ENCODE data around the gene B4GALT2. TPM values are rescaled to one million over a fixed set of nuclear protein-coding genes. Genes with fewer than 3 reads are reported as not detected.

B4GALT2 gene
- total RNA-seq, 4 donors from 2014 or later = 2.3 to 45.8 (median 18.5) TPM

DNA sequence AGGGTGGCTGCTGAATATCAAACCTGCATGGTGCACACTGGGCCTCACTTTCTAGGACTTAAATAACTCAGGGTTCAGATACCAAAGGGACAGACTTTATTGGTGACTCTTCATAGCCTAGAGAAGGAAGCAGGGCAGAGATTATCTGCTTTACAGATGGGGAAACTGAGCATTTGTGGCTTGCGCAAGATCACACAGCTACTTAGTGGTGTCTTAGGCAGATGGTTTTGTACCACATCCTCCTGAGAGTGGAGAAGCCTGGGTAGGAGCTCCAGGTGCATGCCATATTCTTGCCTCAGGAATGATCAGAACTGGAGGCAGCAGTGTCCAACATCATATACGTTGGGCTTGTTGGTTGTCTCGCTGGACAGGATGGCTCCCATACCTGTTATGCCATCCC lies 16.0 kb upstream of the B4GALT2 start:
- Histone ChIP-seq H3K36me3 (no peaks in the 10 kb centered on the region), H3K9me3 (no peaks in the 10 kb centered on the region), H3K4me1 (no peaks in the 10 kb centered on the region), H3K27me3 (no peaks in the 10 kb centered on the region), H3K4me3 (no peak overlapping the region), H3K27ac (no peak overlapping the region)
- intact Hi-C loops (cut with DNase I; ENCODE audit: low total_unique reads) = no loop called here
- TF ChIP-seq POLR2A (IDR thresholded peaks at IDR 0.05) = no peak
- TF ChIP-seq, protein P1, sequence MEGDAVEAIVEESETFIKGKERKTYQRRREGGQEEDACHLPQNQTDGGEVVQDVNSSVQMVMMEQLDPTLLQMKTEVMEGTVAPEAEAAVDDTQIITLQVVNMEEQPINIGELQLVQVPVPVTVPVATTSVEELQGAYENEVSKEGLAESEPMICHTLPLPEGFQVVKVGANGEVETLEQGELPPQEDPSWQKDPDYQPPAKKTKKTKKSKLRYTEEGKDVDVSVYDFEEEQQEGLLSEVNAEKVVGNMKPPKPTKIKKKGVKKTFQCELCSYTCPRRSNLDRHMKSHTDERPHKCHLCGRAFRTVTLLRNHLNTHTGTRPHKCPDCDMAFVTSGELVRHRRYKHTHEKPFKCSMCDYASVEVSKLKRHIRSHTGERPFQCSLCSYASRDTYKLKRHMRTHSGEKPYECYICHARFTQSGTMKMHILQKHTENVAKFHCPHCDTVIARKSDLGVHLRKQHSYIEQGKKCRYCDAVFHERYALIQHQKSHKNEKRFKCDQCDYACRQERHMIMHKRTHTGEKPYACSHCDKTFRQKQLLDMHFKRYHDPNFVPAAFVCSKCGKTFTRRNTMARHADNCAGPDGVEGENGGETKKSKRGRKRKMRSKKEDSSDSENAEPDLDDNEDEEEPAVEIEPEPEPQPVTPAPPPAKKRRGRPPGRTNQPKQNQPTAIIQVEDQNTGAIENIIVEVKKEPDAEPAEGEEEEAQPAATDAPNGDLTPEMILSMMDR (IDR thresholded peaks at IDR 0.05) = no peak
- no peak for DNase-seq

DNA sequence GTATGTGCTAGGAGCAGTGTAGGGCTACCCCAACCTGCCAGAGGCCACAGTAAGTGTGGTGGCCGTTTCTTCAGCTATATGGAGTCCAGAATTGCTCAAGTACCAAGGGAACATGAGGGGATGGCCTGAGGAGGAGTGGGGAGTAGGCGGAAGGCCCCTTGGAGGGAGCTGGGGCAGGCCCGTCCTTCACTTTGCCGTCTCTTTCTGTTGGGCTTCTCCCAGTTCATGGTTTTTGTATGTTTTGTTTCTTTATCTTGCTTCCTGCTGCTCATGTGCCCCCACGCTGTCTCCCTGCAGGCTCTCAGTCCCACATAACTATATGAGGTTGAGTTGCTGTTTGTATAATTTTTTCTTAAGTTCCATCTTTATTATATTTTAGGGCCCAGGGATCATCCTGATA lies 15.1 kb upstream of the B4GALT2 start:
- Histone ChIP-seq H3K27ac (no peak overlapping the region), H3K4me3 (no peak overlapping the region), H3K36me3 (no peaks in the 10 kb centered on the region), H3K9me3 (no peaks in the 10 kb centered on the region), H3K4me1 (no peaks in the 10 kb centered on the region), H3K27me3 (no peaks in the 10 kb centered on the region)
- TF ChIP-seq, protein P1 (IDR thresholded peaks at IDR 0.05) = no peak
- TF ChIP-seq POLR2A (IDR thresholded peaks at IDR 0.05) = no peak
- DNase-seq = no peak
- intact Hi-C loops (cut with DNase I; ENCODE audit: low total_unique reads) = no loop called here

DNA sequence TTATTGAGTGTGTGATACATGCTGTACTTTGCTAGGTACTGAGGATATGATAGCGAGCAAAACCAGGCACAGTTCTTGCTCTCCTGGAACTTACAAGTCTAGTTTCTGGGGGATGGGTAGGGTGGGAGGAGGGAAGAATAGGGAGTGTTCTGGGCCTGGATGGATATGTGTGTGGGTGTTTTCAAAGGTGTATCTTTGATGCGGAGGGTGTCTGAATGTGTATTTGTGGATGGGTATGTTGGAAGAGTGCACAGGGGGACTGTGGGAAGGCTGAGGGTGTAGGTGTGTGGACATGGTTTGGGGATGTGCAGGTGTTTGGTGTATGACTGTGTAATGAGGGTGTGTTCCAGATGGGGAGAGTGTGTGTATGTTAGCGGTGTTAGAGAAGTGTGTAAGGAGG lies 13.7 kb upstream of the B4GALT2 start:
- H3K36me3 ChIP-seq = no peaks in the 10 kb centered on the region
- H3K9me3 ChIP-seq = no peaks in the 10 kb centered on the region
- no peak overlapping the region for H3K4me3 ChIP-seq
- no peak for DNase-seq
- intact Hi-C loops (cut with DNase I; ENCODE audit: low total_unique reads) = no loop called here
- no peaks in the 10 kb centered on the region for H3K27me3 ChIP-seq
- no peak overlapping the region for H3K27ac ChIP-seq
- no peak for TF ChIP-seq POLR2A (IDR thresholded peaks at IDR 0.05)
- TF ChIP-seq, protein P1 (IDR thresholded peaks at IDR 0.05) = no peak
- peaks cover 0 to 4% of the 10 kb centered on the region in 2 donors for H3K4me1 ChIP-seq

DNA sequence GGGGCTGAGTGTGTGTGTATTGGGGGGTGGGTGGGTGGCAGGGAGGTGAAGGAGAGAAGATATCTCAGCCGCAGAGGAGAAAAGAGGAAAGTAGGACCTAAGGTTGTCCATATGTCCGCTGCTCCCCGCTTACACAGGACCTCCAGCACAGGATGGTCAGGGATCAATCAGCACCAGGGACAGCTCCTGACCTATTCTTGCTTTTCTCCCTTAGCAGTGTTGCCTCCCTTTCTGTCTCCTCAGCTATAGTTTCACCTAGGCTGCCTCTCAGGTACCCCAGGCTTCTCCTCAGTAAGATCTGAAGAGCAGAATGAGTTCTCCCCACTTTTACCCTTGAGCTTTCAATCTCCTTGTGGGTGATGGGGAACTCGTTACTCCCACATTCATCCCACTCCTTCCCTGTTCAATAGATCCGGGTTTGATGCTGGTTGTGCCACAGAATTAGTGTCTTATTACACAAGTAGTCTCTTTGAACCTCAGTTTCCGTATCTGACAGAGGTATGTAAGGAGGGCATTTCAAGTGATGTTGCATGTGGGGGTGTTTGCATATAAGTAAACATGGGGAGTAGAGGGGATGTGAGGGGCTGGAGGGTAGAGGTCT lies 10.6 kb upstream of the B4GALT2 start:
- no peak overlapping the region for H3K27ac ChIP-seq
- no peak for DNase-seq
- intact Hi-C loops (cut with DNase I; ENCODE audit: low total_unique reads) = no loop called here
- H3K36me3 ChIP-seq = no peaks in the 10 kb centered on the region
- H3K27me3 ChIP-seq = no peaks in the 10 kb centered on the region
- H3K4me3 ChIP-seq = no peak overlapping the region
- no peaks in the 10 kb centered on the region for H3K9me3 ChIP-seq
- H3K4me1 ChIP-seq = peaks cover 0 to 7% of the 10 kb centered on the region in 2 donors
- TF ChIP-seq, protein P1 (IDR thresholded peaks at IDR 0.05) = no peak
- no peak for TF ChIP-seq POLR2A (IDR thresholded peaks at IDR 0.05)

DNA sequence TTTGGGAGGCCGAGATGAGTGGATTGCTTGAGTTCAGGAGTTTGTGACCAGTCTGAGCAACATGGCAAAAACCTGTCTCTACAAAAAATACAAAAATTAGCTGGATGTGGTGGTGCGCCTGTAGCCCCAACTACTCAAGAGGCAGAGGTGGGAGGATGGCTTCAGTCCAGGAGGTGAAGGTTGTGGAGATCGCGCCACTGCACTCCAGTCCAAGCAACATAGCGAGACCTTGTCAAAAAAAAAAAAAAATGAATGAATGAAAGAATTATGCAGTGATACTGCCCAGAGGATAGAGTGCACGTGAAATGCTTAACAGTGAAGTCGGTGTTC lies 9.6 kb upstream of the B4GALT2 start:
- Histone ChIP-seq H3K36me3 (no peaks in the 10 kb centered on the region), H3K4me3 (peak overlapping the region in 1 of 2 donors; percentile 88)

More for the DNA sequence above, 9.6 kb upstream of the B4GALT2 start:
- TF ChIP-seq, protein P1 (IDR thresholded peaks at IDR 0.05) = no peak
- no peak for TF ChIP-seq POLR2A (IDR thresholded peaks at IDR 0.05)
- peaks cover 0 to 7% of the 10 kb centered on the region in 2 donors for H3K4me1 ChIP-seq
- intact Hi-C loops (cut with DNase I; ENCODE audit: low total_unique reads) = no loop called here
- H3K27me3 ChIP-seq = no peaks in the 10 kb centered on the region
- H3K27ac ChIP-seq = no peak overlapping the region
- DNase-seq = no peak
- H3K9me3 ChIP-seq = no peaks in the 10 kb centered on the region
